C4-2B (cell line): ENCODE data around the gene YBX3.

Experiments
- H3K27ac ChIP-seq: fragments of 450-650 bp; 2 replicates; pipeline ENCODE4 v1.5.1; 2017
- CTCF ChIP-seq: fragments of 450-650 bp; conservative IDR thresholded peaks from 2 replicates; pipeline ENCODE4 v1.5.1; 2017; ENCODE audit warnings: mild to moderate bottlenecking
- ZFX ChIP-seq: fragments of 450-650 bp; IDR thresholded peaks from 2 replicates; pipeline ENCODE4 v1.6.1; 2017

Gene YBX3

GRCh38 chr12:10716277-10716676 is 6.8 kb downstream of the YBX3 start:
- H3K27ac ChIP-seq: no peak overlapping the region
- TF ChIP-seq CTCF (no peak), ZFX (no peak)

- no peak overlapping the region for H3K27ac ChIP-seq
Measured at GRCh38 chr12:10715491-10715890, 7.6 kb downstream of the YBX3 start.

GRCh38 chr12:10709808-10710207 is 13.3 kb downstream of the YBX3 start:
- no peak overlapping the region for H3K27ac ChIP-seq
- TF ChIP-seq CTCF: no peak
- TF ChIP-seq ZFX: no peak

More at GRCh38 chr12:10715491-10715890, 7.6 kb downstream of the YBX3 start:
- no peak for TF ChIP-seq CTCF
- no peak for TF ChIP-seq ZFX

GRCh38 chr12:10708862-10709261 is 14.3 kb downstream of the YBX3 start:
- no peak for TF ChIP-seq ZFX
- TF ChIP-seq CTCF: no peak
- no peak overlapping the region for H3K27ac ChIP-seq

GRCh38 chr12:10705655-10706054 is 17.5 kb downstream of the YBX3 start:
- TF ChIP-seq CTCF: no peak
- TF ChIP-seq ZFX: no peak
- no peak overlapping the region for H3K27ac ChIP-seq

- H3K27ac ChIP-seq: no peak overlapping the region
Measured at GRCh38 chr12:10701843-10702242, 21.3 kb downstream of the YBX3 start.

GRCh38 chr12:10701131-10701681 is 21.9 kb downstream of the YBX3 start:
- TF ChIP-seq ZFX: no peak
- TF ChIP-seq CTCF: no peak
- no peak overlapping the region for H3K27ac ChIP-seq

More at GRCh38 chr12:10701843-10702242, 21.3 kb downstream of the YBX3 start:
- TF ChIP-seq CTCF (no peak), ZFX (no peak)
